A673 (cell line): ENCODE measurements around the gene CHRM4. TPM values are rescaled to one million over a fixed set of nuclear protein-coding genes. Genes with fewer than 3 reads are reported as not detected.

Experiments used
- BruUV-seq: library from RNA; stranded (reverse); fragments of 400-500 nt; replicated peaks from 2 replicates; lab custom pipeline; 2021; lab: Mats Ljungman, UMichigan
- CTCF ChIA-PET: fragments of 300-600 bp; sonication (Branson Sonifier 250); formaldehyde crosslinking; loops from one replicate; lab custom pipeline; 2022; ENCODE audit warnings: antibody characterized with exemption; lab: Charles Lee
- POLR2A ChIA-PET: fragments of 300-600 bp; sonication (Branson Sonifier 250); formaldehyde crosslinking; loops from one replicate; lab custom pipeline; 2022; ENCODE audit warnings: antibody characterized with exemption; ENCODE audit not compliant: low non-redundant PET; lab: Charles Lee
- DNase-seq: peaks from one replicate; pipeline ENCODE4 v3.0.0-alpha.2; 2015; ENCODE audit warnings: low spot score
- H3K27ac ChIP-seq: fragments of 200-600 bp; sonication (generic); 2 replicates; pipeline ENCODE4 v1.5.1; 2016; ENCODE audit warnings: mixed run types, low read depth, mild to moderate bottlenecking, mixed read lengths, antibody characterized with exemption, low read length; ENCODE audit not compliant: poor library complexity, severe bottlenecking
- H3K27me3 ChIP-seq: fragments of 200-600 bp; sonication (generic); replicated peaks from 2 replicates; pipeline ENCODE4 v1.6.1; 2017; ENCODE audit warnings: mixed run types, low read depth, mild to moderate bottlenecking, mixed read lengths, antibody characterized with exemption, low read length; ENCODE audit not compliant: insufficient read depth, poor library complexity
- H3K36me3 ChIP-seq: fragments of 200-600 bp; sonication (generic); 2 replicates; pipeline ENCODE4 v1.6.1; 2016; ENCODE audit warnings: mixed run types, mild to moderate bottlenecking, mixed read lengths, antibody characterized with exemption, low read length; ENCODE audit not compliant: insufficient read depth, poor library complexity, severe bottlenecking
- H3K4me1 ChIP-seq: fragments of 200-600 bp; sonication (generic); 2 replicates; pipeline ENCODE4 v1.6.1; 2017; ENCODE audit warnings: mixed run types, mild to moderate bottlenecking, mixed read lengths, antibody characterized with exemption, low read length; ENCODE audit not compliant: insufficient read depth, poor library complexity, severe bottlenecking
- H3K4me3 ChIP-seq: fragments of 200-600 bp; sonication (generic); 2 replicates; pipeline ENCODE4 v1.5.1; 2016; ENCODE audit warnings: low read depth, mixed run types, mild to moderate bottlenecking, mixed read lengths, low read length; ENCODE audit not compliant: poor library complexity, severe bottlenecking
- H3K9me3 ChIP-seq: fragments of 200-600 bp; sonication (generic); 2 replicates; pipeline ENCODE4 v1.6.1; 2016; ENCODE audit warnings: mixed run types, low read depth, mild to moderate bottlenecking, mixed read lengths, antibody characterized with exemption, low read length; ENCODE audit not compliant: poor library complexity, severe bottlenecking
- EZH2 ChIP-seq: fragments of 200-600 bp; sonication (generic); IDR thresholded peaks from 2 replicates; pipeline ENCODE4 v1.6.1; 2017; ENCODE audit warnings: borderline replicate concordance, low read depth, mild to moderate bottlenecking, mixed read lengths, antibody characterized with exemption, low read length; ENCODE audit not compliant: poor library complexity, severe bottlenecking
- intact Hi-C: fragments of 100-400 bp; cut with micrococcal nuclease; formaldehyde crosslinking; loops from one replicate; pipeline ENCODE4 v1.10.0; 2022; ENCODE audit not compliant: unreplicated experiment
- total RNA-seq: library from RNA; stranded (reverse); gene quantifications from 2 replicates; pipeline ENCODE4 v1.2.3, GENCODE V29; 2021
- TF ChIP-seq, protein P1 (sequence below): fragments of 300-800, 200-600 bp; sonication (generic); conservative IDR thresholded peaks from 2 replicates; pipeline ENCODE4 v1.5.1; 2017; ENCODE audit warnings: low read depth, mild to moderate bottlenecking, antibody characterized with exemption, low read length, moderate library complexity, mixed read lengths

The CHRM4 gene
- total RNA-seq, 1 experiment from 2014 or later, result not detected

DNA sequence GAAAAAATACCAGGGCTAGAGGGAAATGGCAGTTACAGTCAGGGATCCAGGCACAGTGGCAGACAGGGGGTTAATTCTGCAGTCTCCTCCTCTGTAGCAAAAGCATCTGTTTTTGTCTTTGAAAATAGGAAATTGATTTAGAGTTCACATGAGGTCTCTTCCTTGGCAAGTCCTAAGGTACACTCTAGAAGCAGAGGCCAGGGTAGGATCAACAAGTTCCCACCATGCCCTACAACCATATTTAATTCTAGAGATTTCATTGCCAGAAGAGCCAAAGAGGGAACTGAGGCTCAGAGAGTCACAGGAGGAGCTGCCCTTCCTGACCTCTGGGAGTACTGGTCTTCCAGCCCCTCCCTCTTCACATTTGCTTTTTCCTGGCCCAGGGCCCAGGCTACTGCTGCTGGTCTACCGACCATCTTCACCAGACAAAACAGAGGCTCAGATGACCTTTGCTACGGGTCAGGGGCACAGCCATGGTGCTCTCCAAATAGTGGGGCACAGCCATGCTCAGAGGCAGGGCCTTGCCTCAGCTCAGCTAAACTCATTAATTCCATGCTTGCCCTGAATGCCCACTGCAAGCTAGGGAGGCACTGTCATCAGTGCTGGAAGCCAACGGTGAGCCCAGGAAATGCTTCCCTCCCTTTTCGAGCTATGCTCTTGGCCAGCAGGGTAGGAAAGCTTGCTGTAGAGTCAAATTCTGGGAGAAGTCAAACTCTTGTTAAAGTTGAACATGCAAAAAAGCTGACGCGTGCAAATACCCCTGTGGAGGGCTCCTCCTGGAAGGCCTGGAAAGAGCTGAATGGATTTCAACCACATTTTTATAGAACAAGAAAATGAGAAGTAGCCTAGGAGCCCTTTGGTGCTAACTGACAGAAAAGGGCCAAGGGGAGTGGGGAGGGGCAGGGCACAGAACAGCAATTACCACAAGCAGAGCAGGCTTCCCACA lies 11.7 kb upstream of the CHRM4 start:
- intact Hi-C loops, result no loop called here
- BruUV-seq, result no TSS peak
- Histone ChIP-seq H3K9me3 (no peaks in the 10 kb centered on the region), H3K27ac (no peak overlapping the region), H3K27me3 (no peaks in the 10 kb centered on the region), H3K4me3 (no peak overlapping the region), H3K36me3 (peaks cover 16% of the 10 kb centered on the region), H3K4me1 (no peaks in the 10 kb centered on the region)
- ChIA-PET POLR2A (no interaction called here), CTCF (interaction anchor here (0.5 kb wide), 1 partner anchor 23 kb away, joined by 3 read pairs; no protein-coding TSS in a partner anchor)
- TF ChIP-seq EZH2, result no peak
- TF ChIP-seq, protein P1, sequence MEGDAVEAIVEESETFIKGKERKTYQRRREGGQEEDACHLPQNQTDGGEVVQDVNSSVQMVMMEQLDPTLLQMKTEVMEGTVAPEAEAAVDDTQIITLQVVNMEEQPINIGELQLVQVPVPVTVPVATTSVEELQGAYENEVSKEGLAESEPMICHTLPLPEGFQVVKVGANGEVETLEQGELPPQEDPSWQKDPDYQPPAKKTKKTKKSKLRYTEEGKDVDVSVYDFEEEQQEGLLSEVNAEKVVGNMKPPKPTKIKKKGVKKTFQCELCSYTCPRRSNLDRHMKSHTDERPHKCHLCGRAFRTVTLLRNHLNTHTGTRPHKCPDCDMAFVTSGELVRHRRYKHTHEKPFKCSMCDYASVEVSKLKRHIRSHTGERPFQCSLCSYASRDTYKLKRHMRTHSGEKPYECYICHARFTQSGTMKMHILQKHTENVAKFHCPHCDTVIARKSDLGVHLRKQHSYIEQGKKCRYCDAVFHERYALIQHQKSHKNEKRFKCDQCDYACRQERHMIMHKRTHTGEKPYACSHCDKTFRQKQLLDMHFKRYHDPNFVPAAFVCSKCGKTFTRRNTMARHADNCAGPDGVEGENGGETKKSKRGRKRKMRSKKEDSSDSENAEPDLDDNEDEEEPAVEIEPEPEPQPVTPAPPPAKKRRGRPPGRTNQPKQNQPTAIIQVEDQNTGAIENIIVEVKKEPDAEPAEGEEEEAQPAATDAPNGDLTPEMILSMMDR, result no peak
- DNase-seq, result no peak

DNA sequence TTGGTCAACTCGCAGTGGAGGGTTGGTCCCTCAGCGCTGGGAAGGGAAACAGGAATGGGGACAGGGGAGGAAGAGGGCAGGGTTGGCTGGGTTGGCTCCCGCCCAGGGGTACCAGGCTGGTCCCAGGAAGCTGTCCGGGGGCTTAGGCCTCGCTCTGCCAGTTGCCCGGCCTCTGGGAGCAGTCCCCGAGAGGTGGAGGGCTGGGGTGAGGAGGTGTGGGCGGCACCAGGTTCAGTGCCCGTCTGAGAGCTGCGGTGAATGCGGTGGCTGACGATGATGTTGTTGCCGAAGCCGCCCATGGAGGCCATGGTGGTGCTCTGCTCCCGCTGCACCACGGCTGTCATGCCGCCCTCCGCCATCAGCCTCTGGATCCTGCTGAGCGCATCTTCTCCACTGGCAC lies 6.0 kb upstream of the CHRM4 start:
- POLR2A ChIA-PET, result no interaction called here

DNA sequence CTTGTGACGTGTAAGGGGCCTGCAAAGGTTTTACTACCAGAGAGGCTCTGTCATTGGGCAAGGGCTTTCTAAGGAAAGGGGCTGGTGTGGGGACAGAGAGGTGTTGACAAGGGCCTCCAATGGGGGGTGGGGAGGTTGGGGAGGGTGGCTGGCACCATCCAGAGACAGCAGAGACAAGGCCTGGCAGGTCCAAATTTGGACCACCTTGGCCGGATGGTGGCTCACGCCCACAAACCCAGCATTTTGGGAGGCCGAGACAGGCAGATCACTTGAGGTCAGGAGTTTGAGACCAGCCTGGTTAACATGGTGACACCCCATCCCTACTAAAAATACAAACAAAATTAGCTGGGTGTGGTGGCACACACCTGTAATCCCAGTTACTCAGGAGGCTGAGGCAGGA lies 2.2 kb upstream of the CHRM4 start:
- no peak for DNase-seq
- no peaks in the 10 kb centered on the region for H3K9me3 ChIP-seq
- peaks cover 14% of the 10 kb centered on the region for H3K36me3 ChIP-seq
- peaks cover 36% of the 10 kb centered on the region for H3K4me1 ChIP-seq
- TF ChIP-seq, protein P1, result no peak
- no peak for TF ChIP-seq EZH2
- BruUV-seq, result no TSS peak
- intact Hi-C loops, result no loop called here
- H3K27me3 ChIP-seq, result peaks cover 36% of the 10 kb centered on the region
- no peak overlapping the region for H3K4me3 ChIP-seq
- ChIA-PET POLR2A (no interaction called here), CTCF (no interaction called here)
- H3K27ac ChIP-seq, result no peak overlapping the region

More for the DNA sequence above, 6.0 kb upstream of the CHRM4 start:
- no peaks in the 10 kb centered on the region for H3K9me3 ChIP-seq
- H3K36me3 ChIP-seq, result peaks cover 14% of the 10 kb centered on the region
- H3K4me3 ChIP-seq, result no peak overlapping the region
- H3K27me3 ChIP-seq, result no peaks in the 10 kb centered on the region
- H3K4me1 ChIP-seq, result peaks cover 5% of the 10 kb centered on the region
- CTCF ChIA-PET, result no interaction called here
- H3K27ac ChIP-seq, result no peak overlapping the region
- TF ChIP-seq, protein P1, result no peak
- TF ChIP-seq EZH2, result no peak
- intact Hi-C loops, result no loop called here
- DNase-seq, result no peak
- BruUV-seq, result no TSS peak
